SK-N-MC (cell line): Measurements from ENCODE around the gene BUD13.
"Not testable (repeated sequence)": the region's sequence is repeated elsewhere in the genome, so short reads cannot be mapped to it uniquely, and the experiment has no call there.

Experiments used
- DNase-seq: peaks from one replicate; pipeline ENCODE4 v3.0.0-alpha.2; 2011; ENCODE audit warnings: low read depth, low spot score
- H3K27ac ChIP-seq: fragments of 200-600 bp; sonication (generic); 2 replicates; pipeline ENCODE4 v1.5.1; 2016; ENCODE audit warnings: mixed run types
- H3K36me3 ChIP-seq: fragments of 200-600 bp; sonication (generic); 2 replicates; pipeline ENCODE4 v1.6.1; 2017; ENCODE audit warnings: antibody characterized with exemption, low read length, mixed read lengths; ENCODE audit not compliant: insufficient read depth
- H3K4me3 ChIP-seq: fragments of 200-600 bp; sonication (generic); 2 replicates; pipeline ENCODE4 v1.5.1; 2016
- H3K9ac ChIP-seq: fragments of 200-600 bp; sonication (generic); 2 replicates; pipeline ENCODE4 v1.8.0; 2017; ENCODE audit warnings: mixed run types, mixed read lengths; ENCODE audit not compliant: insufficient read length
- H3K9me3 ChIP-seq: fragments of 200-600 bp; sonication (generic); 2 replicates; pipeline ENCODE4 v1.6.1; 2017; ENCODE audit warnings: low read depth, mild to moderate bottlenecking, antibody characterized with exemption, low read length, moderate library complexity, mixed read lengths
- EZH2 ChIP-seq: fragments of 200-600 bp; sonication (generic); IDR thresholded peaks from one replicate; pipeline ENCODE4 v1.6.1; 2017; ENCODE audit warnings: antibody characterized with exemption
- FOXP2 ChIP-seq: optimal IDR thresholded peaks from 2 replicates; pipeline ENCODE3; 2011; ENCODE audit warnings: mild to moderate bottlenecking, moderate library complexity; ENCODE audit not compliant: insufficient read depth; ENCODE audit errors: extremely low read length, control extremely low read depth
- POLR2AphosphoS5 ChIP-seq: IDR thresholded peaks from 2 replicates; pipeline ENCODE4 v1.6.1; 2012; ENCODE audit warnings: mild to moderate bottlenecking, low read depth, low read length, borderline replicate concordance

BUD13 gene

DNA sequence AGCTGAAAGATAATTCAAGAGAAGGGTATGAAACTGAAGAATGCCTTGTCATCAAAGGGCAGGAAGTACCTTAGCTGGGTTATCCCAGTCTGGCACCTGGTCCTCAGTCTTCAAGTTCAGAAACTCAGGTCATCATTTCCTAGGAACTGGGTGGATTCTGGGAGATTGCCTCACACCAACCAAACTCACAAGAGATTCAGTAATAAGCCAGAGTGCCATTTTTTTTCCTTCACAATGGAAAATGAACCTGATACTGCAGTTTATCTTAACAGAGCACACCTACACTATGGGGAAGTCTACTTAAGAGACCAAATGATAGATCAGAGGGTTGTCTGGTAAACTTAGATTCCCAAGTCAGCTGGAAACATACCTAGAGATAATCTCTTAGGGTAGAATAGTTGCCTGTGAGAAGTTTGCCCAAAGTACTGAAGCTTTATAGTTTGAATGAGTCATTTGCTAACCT, 3.8 kb upstream of the BUD13 start:
- Histone ChIP-seq H3K9me3 (no peaks in the 10 kb centered on the region), H3K9ac (no peak overlapping the region), H3K27ac (no peak overlapping the region), H3K4me3 (no peak overlapping the region), H3K36me3 (peaks cover 52% of the 10 kb centered on the region)
- TF ChIP-seq FOXP2 (no peak), POLR2AphosphoS5 (no peak), EZH2 (no peak)
- DNase-seq = no peak

DNA sequence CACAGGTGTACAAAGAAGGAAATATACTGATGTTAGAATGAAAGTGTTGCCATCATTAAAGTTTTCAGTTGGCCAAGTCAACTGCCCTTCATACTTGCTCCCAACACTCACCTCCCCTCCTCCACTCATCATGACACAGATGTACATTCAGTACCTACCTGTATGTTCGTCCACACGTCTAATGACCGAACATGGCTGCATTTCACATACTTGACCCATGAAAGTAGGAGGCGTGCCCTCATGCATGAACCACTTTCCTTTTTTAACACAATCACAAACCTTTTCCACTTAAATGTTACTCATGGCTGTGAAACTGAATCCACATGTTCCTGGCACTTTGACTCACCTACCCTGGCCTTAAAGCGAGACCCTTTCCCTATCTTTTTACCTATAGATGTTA, 3.2 kb upstream of the BUD13 start:
- H3K9ac ChIP-seq = no peak overlapping the region
- no peak overlapping the region for H3K27ac ChIP-seq
- no peak for TF ChIP-seq EZH2
- TF ChIP-seq FOXP2 = no peak
- TF ChIP-seq POLR2AphosphoS5 = no peak
- no peak overlapping the region for H3K4me3 ChIP-seq
- peaks cover 46% of the 10 kb centered on the region for H3K36me3 ChIP-seq
- no peaks in the 10 kb centered on the region for H3K9me3 ChIP-seq
- no peak for DNase-seq

DNA sequence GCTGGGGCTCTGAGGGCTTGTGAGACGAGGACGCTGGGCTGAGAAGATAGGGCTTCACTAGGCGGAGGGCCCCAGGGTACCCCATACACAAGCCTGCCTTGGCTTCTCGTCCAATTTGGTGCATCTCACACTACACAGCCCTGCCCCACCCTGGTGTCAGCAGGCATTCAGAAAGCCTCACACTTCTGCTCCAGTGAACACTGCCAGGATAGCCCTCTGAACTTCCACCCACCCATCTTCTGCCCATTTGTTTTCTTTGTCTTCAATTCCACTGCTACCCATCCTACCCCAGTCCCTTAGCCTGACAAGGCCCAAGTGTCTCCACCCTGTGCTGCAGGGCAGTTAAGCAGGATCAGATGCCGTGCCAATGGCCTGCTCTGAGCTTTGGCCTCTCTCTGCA, 1.9 kb upstream of the BUD13 start:
- Histone ChIP-seq H3K27ac (no peak overlapping the region), H3K36me3 (peaks cover 36% of the 10 kb centered on the region), H3K9me3 (no peaks in the 10 kb centered on the region), H3K4me3 (no peak overlapping the region), H3K9ac (no peak overlapping the region)
- TF ChIP-seq FOXP2 (no peak), POLR2AphosphoS5 (no peak), EZH2 (no peak)
- DNase-seq = no peak

DNA sequence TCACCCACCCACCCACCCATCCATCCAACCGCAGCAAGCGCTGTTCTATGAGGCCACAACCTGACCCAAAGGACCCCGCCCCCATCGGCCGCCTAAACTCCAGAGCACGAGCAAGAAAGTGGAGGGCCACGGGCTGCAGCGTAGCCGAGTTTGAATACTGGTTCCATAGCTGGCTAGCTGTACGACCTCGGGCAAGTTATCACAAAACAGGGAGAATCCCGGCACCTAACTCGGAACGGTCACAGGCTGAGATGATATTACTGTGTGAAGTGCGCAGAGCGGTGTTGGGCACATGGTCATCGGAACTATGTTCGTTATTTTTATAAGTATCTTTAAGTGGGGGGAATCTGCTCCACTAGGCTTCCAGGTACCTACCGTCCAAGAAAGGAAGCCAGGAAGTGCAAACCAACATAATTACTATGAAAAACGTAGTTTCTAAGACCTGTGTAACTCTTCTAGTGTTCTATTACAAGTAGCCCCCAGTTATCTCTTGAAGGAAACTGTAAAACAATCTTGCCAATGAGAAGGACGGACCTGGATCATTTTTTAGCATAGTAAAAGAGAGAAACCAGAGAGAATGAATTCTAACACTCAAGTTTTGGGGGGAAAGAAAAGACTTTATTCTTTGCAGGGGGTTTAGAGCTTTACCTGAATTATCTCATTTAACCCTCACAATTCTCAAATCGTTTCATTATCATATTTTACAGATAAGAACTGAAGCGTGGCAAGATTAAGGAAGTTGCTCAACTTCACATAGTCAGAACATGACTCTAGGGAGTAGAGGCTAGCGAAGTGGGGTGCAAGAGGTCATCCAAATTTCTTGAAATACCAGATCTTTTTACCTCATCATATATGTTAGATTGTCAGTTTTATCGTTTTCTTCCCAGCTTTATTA, 663 bp upstream of the BUD13 start:
- H3K27ac ChIP-seq = peak overlapping the region; percentile 12; the same call in 1 of the 2 replicates
- no peak for DNase-seq
- H3K9ac ChIP-seq = peak overlapping the region; percentile 79
- TF ChIP-seq POLR2AphosphoS5 = no peak
- no peak for TF ChIP-seq FOXP2
- TF ChIP-seq EZH2 = no peak
- H3K9me3 ChIP-seq = no peaks in the 10 kb centered on the region
- peaks cover 34% of the 10 kb centered on the region for H3K36me3 ChIP-seq
- peak overlapping the region; percentile 98 for H3K4me3 ChIP-seq

DNA sequence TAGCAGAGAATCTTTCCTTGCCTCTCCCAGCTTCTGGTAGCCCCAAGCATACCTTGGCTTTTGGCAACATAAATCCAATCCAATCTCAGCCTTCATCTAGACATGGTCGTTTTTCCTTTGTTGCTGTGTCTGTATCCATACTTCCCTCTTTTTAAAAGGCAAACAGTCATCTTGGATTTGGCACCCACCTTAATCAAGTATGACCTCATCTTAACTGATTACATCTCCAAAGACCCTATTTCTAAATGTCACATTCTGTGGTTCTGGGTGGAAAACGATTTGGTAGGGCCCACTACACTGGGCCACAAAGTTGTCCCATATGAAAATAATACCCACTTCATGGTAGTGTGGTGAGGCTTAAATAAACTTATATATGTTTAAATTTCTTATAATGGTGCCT, 852 bp downstream of the BUD13 start:
- TF ChIP-seq FOXP2 (no peak), POLR2AphosphoS5 (no peak), EZH2 (no peak)
- DNase-seq = no peak
- Histone ChIP-seq H3K4me3 (peak overlapping the region; percentile 98), H3K9me3 (no peaks in the 10 kb centered on the region), H3K27ac (peak overlapping the region; percentile 73; the same call in 1 of the 2 replicates), H3K36me3 (peaks cover 27% of the 10 kb centered on the region), H3K9ac (peak overlapping the region; percentile 96)

DNA sequence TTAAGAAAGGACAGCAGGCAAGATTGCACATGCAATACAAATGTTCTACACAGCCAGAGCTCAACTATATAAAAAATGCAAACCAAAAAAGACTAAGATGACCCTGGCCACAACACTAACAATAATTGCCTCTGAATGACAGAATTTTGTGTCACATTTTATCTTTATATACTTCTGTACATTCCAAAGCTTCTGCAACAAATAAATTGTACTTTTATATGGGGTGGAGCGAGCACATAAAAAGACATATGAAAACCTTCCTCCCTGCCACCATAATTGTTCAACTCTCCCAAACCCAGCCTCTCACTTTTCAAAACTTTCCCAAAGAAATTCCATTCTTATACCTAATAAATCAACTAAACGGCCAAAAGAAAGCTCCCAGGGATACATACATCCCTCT, 10.7 kb downstream of the BUD13 start:
- Histone ChIP-seq H3K9me3 (no peaks in the 10 kb centered on the region), H3K27ac (no peak overlapping the region), H3K36me3 (peaks cover 88% of the 10 kb centered on the region), H3K9ac (no peak overlapping the region), H3K4me3 (no peak overlapping the region)
- no peak for TF ChIP-seq POLR2AphosphoS5
- TF ChIP-seq FOXP2 = no peak
- no peak for TF ChIP-seq EZH2
- no peak for DNase-seq

DNA sequence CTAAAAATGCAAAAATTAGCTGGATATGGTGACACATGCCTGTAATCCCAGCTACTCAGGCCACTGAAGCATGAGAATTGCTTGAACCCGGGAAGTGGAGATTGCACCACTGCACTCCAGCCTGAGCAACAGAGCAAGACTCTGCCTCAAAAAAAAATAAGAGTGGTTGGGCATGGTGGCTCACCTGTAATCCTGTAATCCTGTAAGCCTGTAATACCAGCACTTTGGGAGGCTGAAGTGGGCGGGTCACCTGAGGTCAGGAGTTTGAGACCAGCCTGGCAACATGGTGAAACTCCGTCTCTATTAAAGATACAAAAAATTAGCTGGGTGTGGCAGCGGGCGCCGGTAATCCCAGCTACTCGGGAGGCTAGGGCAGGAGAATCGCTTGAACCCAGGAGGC, 16.7 kb downstream of the BUD13 start:
- not testable (repeated sequence) for H3K9ac ChIP-seq, H3K27ac ChIP-seq, H3K9me3 ChIP-seq, DNase-seq, H3K4me3 ChIP-seq
- H3K36me3 ChIP-seq = peaks cover 88% of the 10 kb centered on the region

DNA sequence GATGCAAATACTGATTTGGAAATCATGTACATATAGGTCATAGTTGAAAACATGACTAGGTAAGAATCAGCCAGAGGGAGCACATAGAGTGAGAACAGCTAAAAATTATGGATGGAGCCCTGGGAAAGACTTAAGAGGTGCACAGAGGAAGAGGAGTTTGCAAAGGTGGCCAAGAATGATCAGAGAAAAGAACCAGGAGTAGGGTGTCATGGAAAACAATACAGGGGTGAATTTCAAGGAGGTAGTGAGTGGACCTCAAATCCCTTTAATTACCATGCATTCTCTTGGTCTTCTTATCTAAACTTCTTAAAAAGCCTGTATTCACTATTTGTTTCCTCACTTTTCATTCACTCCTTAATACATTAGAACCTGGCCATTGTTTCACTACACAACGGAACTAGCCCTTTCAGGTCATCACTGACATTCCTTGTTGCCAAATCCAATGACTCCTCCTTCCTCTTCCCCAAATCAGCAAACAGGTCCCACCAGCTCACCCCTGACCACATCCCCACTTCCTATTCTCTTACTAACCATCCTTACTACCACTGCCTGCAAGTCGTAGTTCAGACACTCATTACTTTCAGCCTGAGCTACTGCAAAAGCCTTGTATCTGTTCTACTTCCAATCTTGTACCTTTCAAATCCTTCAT, 22.6 kb downstream of the BUD13 start:
- H3K27ac ChIP-seq = no peak overlapping the region
- H3K9ac ChIP-seq = no peak overlapping the region
- H3K4me3 ChIP-seq = no peak overlapping the region
- no peak for DNase-seq
- H3K36me3 ChIP-seq = peaks cover 86% of the 10 kb centered on the region
- TF ChIP-seq FOXP2 = no peak
- no peak for TF ChIP-seq EZH2
- no peak for TF ChIP-seq POLR2AphosphoS5
- H3K9me3 ChIP-seq = no peaks in the 10 kb centered on the region
